DOHH2 (cell line): ENCODE results near the gene PALM2AKAP2.

Experiments
- CTCF ChIP-seq: fragments of 200-600 bp; sonication (generic); IDR thresholded peaks from one replicate; pipeline ENCODE4 v1.5.1; 2014; ENCODE audit warnings: antibody characterized with exemption, mild to moderate bottlenecking, low read depth, low read length; ENCODE audit not compliant: poor library complexity, severe bottlenecking
- EZH2phosphoT487 ChIP-seq: fragments of 200-600 bp; sonication (generic); IDR thresholded peaks from 2 replicates; pipeline ENCODE4 v1.6.1; 2017; ENCODE audit warnings: borderline replicate concordance, mild to moderate bottlenecking, antibody characterized with exemption, low read length, moderate library complexity, mixed read lengths

- TF ChIP-seq CTCF: no peak
- TF ChIP-seq EZH2phosphoT487: no peak
These were observed 36.5 kb downstream of the PALM2AKAP2 start for GRCh38 chr9:109816490-109816889.
